Effector CD8-positive, alpha-beta T cell (primary cell): ENCODE measurements around the gene STK25.

Experiments used
- DNase-seq: peaks from one replicate; lab custom pipeline; 2025; lab: John Stamatoyannopoulos, UW

Gene STK25

GRCh38 chr2:241493092-241493491 is 15.3 kb downstream of the STK25 start:
- DNase-seq: no peak

GRCh38 chr2:241492174-241492565 is 16.2 kb downstream of the STK25 start:
- DNase-seq: no peak

GRCh38 chr2:241491549-241492173 is 16.7 kb downstream of the STK25 start:
- DNase-seq: no peak

GRCh38 chr2:241490825-241491506 is 17.4 kb downstream of the STK25 start:
- no peak for DNase-seq

GRCh38 chr2:241489733-241490680 is 18.4 kb downstream of the STK25 start:
- no peak for DNase-seq

GRCh38 chr2:241489088-241489487 is 19.3 kb downstream of the STK25 start:
- no peak for DNase-seq

GRCh38 chr2:241485172-241485911 is 23.0 kb downstream of the STK25 start:
- no peak for DNase-seq

- no peak for DNase-seq
Observed at GRCh38 chr2:241483305-241483704, 25.1 kb downstream of the STK25 start.

- no peak for DNase-seq
Observed at GRCh38 chr2:241482126-241482955, 26.0 kb downstream of the STK25 start.

GRCh38 chr2:241481687-241482086 is 26.7 kb downstream of the STK25 start:
- DNase-seq: no peak

- no peak for DNase-seq
Observed at GRCh38 chr2:241479026-241479898, 29.1 kb downstream of the STK25 start.

GRCh38 chr2:241478166-241478565 is 30.2 kb downstream of the STK25 start:
- no peak for DNase-seq

GRCh38 chr2:241475267-241475666 is 33.1 kb downstream of the STK25 start:
- no peak for DNase-seq

- DNase-seq: no peak
Observed at GRCh38 chr2:241473399-241473798, 35.0 kb downstream of the STK25 start.

- no peak for DNase-seq
Observed at GRCh38 chr2:241469746-241470145, 38.6 kb downstream of the STK25 start.

GRCh38 chr2:241468476-241468781 is 40.0 kb downstream of the STK25 start:
- DNase-seq: no peak

GRCh38 chr2:241467777-241468475 is 40.5 kb downstream of the STK25 start:
- no peak for DNase-seq

- DNase-seq: no peak
Observed at GRCh38 chr2:241466230-241466629, 42.2 kb downstream of the STK25 start.

- no peak for DNase-seq
Observed at GRCh38 chr2:241465543-241465942, 42.8 kb downstream of the STK25 start.
